NOMO-1 treated with dmso at 0.1 percent for 144 hours (cell line): ENCODE results near the gene TBCCD1.
"Not testable (repeated sequence)": the region's sequence is repeated elsewhere in the genome, so short reads cannot be mapped to it uniquely, and the experiment has no call there.

ENCODE experiments used
- DNase-seq: peaks from one replicate; lab custom pipeline; 2025; ENCODE audit not compliant: unreplicated experiment; lab: John Stamatoyannopoulos, UW

Gene TBCCD1

GRCh38 chr3:186564586-186564985, 2.6 kb downstream of the TBCCD1 start:
- DNase-seq = no peak

- DNase-seq = no peak
These were observed 14.6 kb downstream of the TBCCD1 start for GRCh38 chr3:186552408-186553031.

GRCh38 chr3:186551387-186551786, 15.8 kb downstream of the TBCCD1 start:
- DNase-seq = no peak

- no peak for DNase-seq
These were observed 17.6 kb downstream of the TBCCD1 start for GRCh38 chr3:186549497-186549896.

- no peak for DNase-seq
These were observed 22.9 kb downstream of the TBCCD1 start, which contains the start of gene CRYGS for GRCh38 chr3:186544281-186544680. TSS of gene CRYGS (minus strand) at chr3:186544380. CDS start at chr3:186544326, 54 bp downstream.

GRCh38 chr3:186540835-186541226, 26.3 kb downstream of the TBCCD1 start:
- DNase-seq = no peak

- DNase-seq = peak; percentile 6
These were observed 26.8 kb downstream of the TBCCD1 start for GRCh38 chr3:186540221-186540834.

GRCh38 chr3:186538779-186539178, 28.4 kb downstream of the TBCCD1 start:
- no peak for DNase-seq

- DNase-seq = no peak
These were observed 30.0 kb downstream of the TBCCD1 start for GRCh38 chr3:186536883-186537844.

- DNase-seq = peak; percentile 77
These were observed 32.9 kb downstream of the TBCCD1 start for GRCh38 chr3:186534113-186534669.

GRCh38 chr3:186532598-186533072, 34.5 kb downstream of the TBCCD1 start:
- peak; percentile 36 for DNase-seq

- DNase-seq = not testable (repeated sequence)
These were observed 35.4 kb downstream of the TBCCD1 start for GRCh38 chr3:186531694-186532093.

- DNase-seq = no peak
These were observed 36.7 kb downstream of the TBCCD1 start for GRCh38 chr3:186530415-186530814.

- no peak for DNase-seq
These were observed 37.7 kb downstream of the TBCCD1 start for GRCh38 chr3:186529201-186529999.

- DNase-seq = no peak
These were observed 40.9 kb downstream of the TBCCD1 start for GRCh38 chr3:186526256-186526606.

- no peak for DNase-seq
These were observed 41.5 kb downstream of the TBCCD1 start for GRCh38 chr3:186525369-186526255.

GRCh38 chr3:186524616-186525015, 42.5 kb downstream of the TBCCD1 start:
- no peak for DNase-seq

GRCh38 chr3:186523434-186523833, 43.7 kb downstream of the TBCCD1 start:
- no peak for DNase-seq

- DNase-seq = no peak
These were observed 44.1 kb downstream of the TBCCD1 start for GRCh38 chr3:186523022-186523421.
